Loucy (cell line): ENCODE data around the gene ALK.

Experiments used
- H2AFZ ChIP-seq: fragments of 200-600 bp; sonication (generic); 2 replicates; pipeline ENCODE4 v1.6.0; 2016; ENCODE audit warnings: antibody characterized with exemption, mild to moderate bottlenecking, low read length, moderate library complexity
- H3F3A ChIP-seq: fragments of 200-600 bp; 2 replicates; pipeline ENCODE4 v1.6.0; 2016; ENCODE audit warnings: antibody characterized with exemption, low read depth, mild to moderate bottlenecking
- H3K27me3 ChIP-seq: fragments of 200-600 bp; sonication (generic); 2 replicates; pipeline ENCODE4 v1.6.1; 2014; ENCODE audit warnings: low read length, mild to moderate bottlenecking; ENCODE audit not compliant: insufficient read depth, poor library complexity, severe bottlenecking
- H3K36me3 ChIP-seq: fragments of 200-600 bp; sonication (generic); 2 replicates; pipeline ENCODE4 v1.6.1; 2016; ENCODE audit warnings: low read length; ENCODE audit not compliant: insufficient read depth
- H3K4me1 ChIP-seq: fragments of 200-600 bp; sonication (generic); 2 replicates; pipeline ENCODE4 v1.5.1; 2014; ENCODE audit warnings: low read length, mild to moderate bottlenecking; ENCODE audit not compliant: insufficient read depth, poor library complexity, severe bottlenecking
- H3K4me2 ChIP-seq: fragments of 200-600 bp; sonication (generic); 2 replicates; pipeline ENCODE4 v1.6.0; 2014; ENCODE audit warnings: antibody characterized with exemption, low read length, low read depth, mild to moderate bottlenecking; ENCODE audit not compliant: poor library complexity, severe bottlenecking
- H3K4me3 ChIP-seq: fragments of 200-600 bp; sonication (generic); 2 replicates; pipeline ENCODE4 v1.5.1; 2014; ENCODE audit warnings: low read length, mild to moderate bottlenecking, mixed read lengths; ENCODE audit not compliant: poor library complexity, severe bottlenecking
- H3K79me2 ChIP-seq: fragments of 200-600 bp; sonication (generic); 2 replicates; pipeline ENCODE4 v1.6.1; 2014; ENCODE audit warnings: low read length; ENCODE audit not compliant: insufficient read depth
- H3K9ac ChIP-seq: fragments of 200-600 bp; sonication (generic); 2 replicates; pipeline ENCODE4 v1.6.0; 2014; ENCODE audit warnings: mild to moderate bottlenecking, low read depth, low read length, moderate library complexity; ENCODE audit not compliant: poor library complexity, severe bottlenecking
- H3K9me2 ChIP-seq: fragments of 200-600 bp; sonication (generic); replicated peaks from 2 replicates; pipeline ENCODE4 v1.6.1; 2016; ENCODE audit warnings: low read depth, low read length, mixed read lengths
- H3K9me3 ChIP-seq: fragments of 200-600 bp; sonication (generic); 2 replicates; pipeline ENCODE4 v1.6.1; 2014; ENCODE audit warnings: mild to moderate bottlenecking, antibody characterized with exemption, low read length, low read depth; ENCODE audit not compliant: insufficient read depth
- H4K20me1 ChIP-seq: fragments of 200-600 bp; sonication (generic); 2 replicates; pipeline ENCODE4 v1.6.0; 2014; ENCODE audit warnings: antibody characterized with exemption, low read length, mild to moderate bottlenecking; ENCODE audit not compliant: insufficient read depth, poor library complexity, severe bottlenecking
- CTCF ChIP-seq: fragments of 200-600 bp; sonication (generic); conservative IDR thresholded peaks from 2 replicates; pipeline ENCODE4 v1.5.1; 2014; ENCODE audit warnings: mild to moderate bottlenecking, antibody characterized with exemption, low read length
- EZH2phosphoT487 ChIP-seq: fragments of 200-600 bp; IDR thresholded peaks from 2 replicates; pipeline ENCODE4 v1.6.1; 2018; ENCODE audit warnings: antibody characterized with exemption, mild to moderate bottlenecking, moderate library complexity, borderline replicate concordance

ALK gene

GRCh38 chr2:29518010-29518409, 403.4 kb downstream of the ALK start:
- Histone ChIP-seq H2AFZ (no peak overlapping the region), H3F3A (no peaks in the 10 kb centered on the region), H3K36me3 (no peaks in the 10 kb centered on the region), H3K4me2 (no peak overlapping the region), H3K9me3 (no peaks in the 10 kb centered on the region), H3K4me3 (no peak overlapping the region), H3K9me2 (no peaks in the 10 kb centered on the region), H3K9ac (no peak overlapping the region), H4K20me1 (no peaks in the 10 kb centered on the region), H3K4me1 (no peaks in the 10 kb centered on the region), H3K27me3 (no peaks in the 10 kb centered on the region), H3K79me2 (no peaks in the 10 kb centered on the region)
- TF ChIP-seq CTCF (no peak), EZH2phosphoT487 (no peak)

GRCh38 chr2:29517413-29517812, 404.0 kb downstream of the ALK start:
- no peaks in the 10 kb centered on the region for H3K27me3 ChIP-seq
- H3K9me2 ChIP-seq: no peaks in the 10 kb centered on the region
- H3F3A ChIP-seq: no peaks in the 10 kb centered on the region
- H3K4me3 ChIP-seq: no peak overlapping the region
- H3K4me1 ChIP-seq: no peaks in the 10 kb centered on the region
- no peaks in the 10 kb centered on the region for H4K20me1 ChIP-seq
- no peaks in the 10 kb centered on the region for H3K36me3 ChIP-seq
- H3K9ac ChIP-seq: no peak overlapping the region
- H3K4me2 ChIP-seq: no peak overlapping the region
- H3K9me3 ChIP-seq: no peaks in the 10 kb centered on the region
- no peak overlapping the region for H2AFZ ChIP-seq
- TF ChIP-seq CTCF (no peak), EZH2phosphoT487 (no peak)
- no peaks in the 10 kb centered on the region for H3K79me2 ChIP-seq

- Histone ChIP-seq H2AFZ (no peak overlapping the region), H3K4me1 (no peaks in the 10 kb centered on the region), H3K79me2 (no peaks in the 10 kb centered on the region), H3K4me2 (no peak overlapping the region), H3K36me3 (no peaks in the 10 kb centered on the region), H3K9me3 (no peaks in the 10 kb centered on the region), H3K9ac (no peak overlapping the region), H3K27me3 (no peaks in the 10 kb centered on the region), H3K9me2 (no peaks in the 10 kb centered on the region), H3K4me3 (no peak overlapping the region), H4K20me1 (no peaks in the 10 kb centered on the region), H3F3A (no peaks in the 10 kb centered on the region)
- no peak for TF ChIP-seq CTCF
- TF ChIP-seq EZH2phosphoT487: no peak
These were observed 404.6 kb downstream of the ALK start for GRCh38 chr2:29516767-29517166.
